CD4-positive, alpha-beta T cell treated with Interleukin-17A for 1 hour (primary cell): ENCODE data around the gene TSR3.

ENCODE experiments used
- DNase-seq: peaks from one replicate; pipeline ENCODE4 v3.0.0-alpha.2; 2020

Gene TSR3

DNA sequence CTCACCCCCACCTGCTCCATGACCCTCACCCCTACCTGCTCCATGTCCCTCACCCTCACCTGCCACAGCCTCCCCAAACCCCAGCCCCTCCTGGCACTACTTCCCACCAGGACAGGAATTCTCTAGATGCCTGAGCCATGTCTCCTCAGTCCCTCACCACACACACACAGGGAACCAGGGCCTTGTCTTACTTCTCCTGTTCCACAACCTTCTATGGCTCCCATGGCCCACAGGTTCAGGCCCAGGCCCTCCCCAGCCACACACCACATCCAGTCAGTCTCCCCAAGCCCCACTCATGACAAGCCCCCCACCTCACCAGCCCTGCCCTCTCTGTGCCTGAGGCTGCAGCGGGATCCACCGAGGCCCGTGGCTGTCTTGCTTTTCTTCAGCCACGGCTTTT lies 45.3 kb downstream of the TSR3 start:
- DNase-seq = no peak

DNA sequence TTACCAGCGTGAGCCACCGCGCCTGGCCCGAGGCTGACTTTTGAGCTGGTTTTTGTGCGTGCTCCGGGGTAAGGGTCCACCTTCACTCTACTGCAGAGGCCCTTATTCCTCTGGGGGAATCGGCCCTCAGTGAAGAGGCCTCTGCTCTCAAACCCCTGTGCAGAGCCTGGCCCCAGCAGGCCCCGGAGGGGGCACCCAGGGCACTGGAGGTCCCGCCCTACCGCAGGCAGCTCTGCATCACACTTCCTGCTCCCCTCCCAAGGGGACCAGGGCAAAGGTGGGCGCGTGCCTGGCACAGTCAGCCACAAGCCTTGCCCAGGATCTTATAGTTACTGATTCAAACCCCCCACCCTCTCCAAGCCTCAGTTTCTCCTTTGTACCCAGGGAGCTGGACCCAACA lies 45.9 kb downstream of the TSR3 start:
- DNase-seq = no peak

DNA sequence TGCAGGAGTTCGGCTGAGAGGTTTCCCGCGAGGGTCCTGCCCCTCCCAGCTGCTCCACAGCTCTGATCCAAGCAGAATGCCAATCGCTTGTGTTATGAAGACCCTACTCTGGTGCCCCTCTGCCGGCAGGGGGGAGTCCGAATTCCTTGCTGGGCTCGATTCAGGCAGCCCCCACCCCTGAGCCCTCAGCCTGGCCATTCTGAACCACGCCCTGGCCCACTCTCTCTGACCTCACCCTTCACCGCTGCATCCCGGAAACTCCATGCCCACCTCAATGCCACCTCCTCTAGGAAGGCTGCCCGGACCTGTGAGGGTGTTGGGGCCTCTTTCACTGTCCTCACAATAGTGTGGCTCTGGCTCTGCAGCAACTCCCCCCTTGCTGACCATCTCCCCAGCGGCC lies 50.1 kb downstream of the TSR3 start:
- DNase-seq = no peak

DNA sequence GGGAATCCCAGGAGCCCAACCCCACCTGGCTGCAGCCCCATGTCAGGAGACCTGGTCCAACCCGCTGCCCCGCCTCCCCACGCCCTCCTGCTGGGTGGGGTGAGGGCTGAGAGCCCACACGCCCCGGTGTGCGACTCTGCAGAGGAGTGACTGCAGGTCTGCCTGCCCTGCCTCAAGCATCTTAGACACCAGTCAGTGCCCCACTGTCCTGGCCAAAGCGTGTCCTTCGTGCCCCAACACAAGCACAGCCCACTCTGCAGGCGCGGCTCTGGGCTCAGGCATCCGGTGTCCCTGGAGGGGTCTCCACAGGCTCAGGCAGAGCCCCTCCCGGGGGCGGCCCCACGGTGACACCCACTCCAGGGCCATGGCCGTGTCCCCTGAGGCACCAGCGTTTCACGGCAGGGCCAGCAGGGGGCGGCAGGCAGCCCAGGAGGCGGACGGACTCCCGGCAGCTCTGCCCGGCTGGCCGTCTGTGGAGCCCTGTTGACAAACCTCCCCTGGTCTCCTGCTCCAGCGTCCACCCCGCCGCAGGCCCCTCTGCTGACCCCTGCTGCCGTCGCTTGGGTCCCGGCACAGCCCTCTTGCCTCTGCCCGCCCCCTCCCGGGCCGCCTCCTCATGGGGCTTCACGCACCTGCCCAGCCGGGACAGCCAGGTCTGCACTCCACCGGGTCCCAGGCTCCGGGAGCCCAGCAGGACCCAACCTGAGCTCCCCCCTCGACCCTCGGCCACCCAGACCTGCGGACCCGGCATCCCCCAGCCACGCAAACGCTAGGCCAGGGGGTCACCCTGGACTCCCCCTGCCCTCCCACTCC lies 50.8 kb downstream of the TSR3 start:
- peak; percentile 78 for DNase-seq

DNA sequence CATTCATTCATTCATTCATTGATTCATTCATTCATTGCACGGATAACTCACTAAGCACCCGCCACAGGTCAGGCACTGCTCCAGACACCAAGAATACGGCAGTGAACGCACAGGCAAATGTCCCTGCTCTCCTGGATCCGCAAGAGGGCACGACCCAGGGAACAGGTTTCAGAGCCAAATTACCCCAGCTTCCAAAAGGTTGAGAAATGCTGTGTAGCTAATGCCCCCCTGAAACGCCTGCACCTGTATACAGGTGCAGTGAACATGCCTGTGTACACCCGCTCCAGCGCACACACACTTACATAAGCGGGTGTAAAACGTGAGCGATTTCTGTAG lies 51.8 kb downstream of the TSR3 start:
- no peak for DNase-seq
